Fibroblast of lung (primary cell): ENCODE data around the gene IFT81.

Experiments used
- EZH2 ChIP-seq: IDR thresholded peaks from 2 replicates; pipeline ENCODE4 v1.5.1; 2012; ENCODE audit warnings: low read length, control low read depth, mild to moderate bottlenecking; ENCODE audit errors: missing control alignments
- TF ChIP-seq, protein P1 (sequence below), 2 donors: IDR thresholded peaks in 1 of 2; conservative IDR thresholded peaks in 1 of 2; 1 replicate in 1 of 2; 2 replicates in 1 of 2; pipeline ENCODE4 v1.5.1; 2011 to 2012; ENCODE audit warnings: low read length in 2 of 2, control low read depth in 1 of 2, inconsistent platforms in 1 of 2, low read depth in 1 of 2, mild to moderate bottlenecking in 1 of 2

DNA sequence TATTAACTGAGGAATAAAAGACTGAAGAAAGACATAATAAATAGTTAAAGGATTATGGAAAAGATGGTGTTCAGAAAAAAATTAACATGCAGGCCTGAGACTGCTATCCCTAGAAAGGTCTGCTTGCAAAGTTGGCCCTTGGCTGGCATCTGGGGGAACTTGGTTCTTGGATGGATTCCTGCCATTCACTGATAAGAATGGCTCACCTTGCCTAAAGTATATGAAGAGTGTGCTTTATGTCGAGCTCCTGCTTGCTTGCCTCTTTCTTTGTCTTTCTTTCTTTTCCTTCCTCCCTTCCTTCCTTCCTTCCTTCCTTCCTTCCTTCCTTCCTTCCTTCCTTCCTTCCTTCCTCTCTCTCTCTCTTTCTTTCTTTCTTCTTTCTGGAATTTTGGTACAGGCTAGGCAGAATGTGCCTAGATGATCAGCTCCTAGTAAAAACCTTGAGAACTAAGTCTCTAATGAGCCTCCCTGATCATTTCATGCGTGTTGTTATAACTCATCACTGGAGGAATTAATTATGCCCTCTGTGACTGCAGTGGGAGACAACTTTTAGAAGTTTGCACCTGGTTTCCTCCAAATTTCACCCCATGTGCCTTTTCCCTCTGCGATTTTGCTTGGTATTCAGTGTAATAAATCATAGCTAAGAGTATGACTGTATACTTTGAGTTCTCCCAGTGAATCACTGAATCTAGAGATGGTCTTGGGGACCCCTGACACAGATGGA, 44.7 kb downstream of the IFT81 start:
- TF ChIP-seq, protein P1, sequence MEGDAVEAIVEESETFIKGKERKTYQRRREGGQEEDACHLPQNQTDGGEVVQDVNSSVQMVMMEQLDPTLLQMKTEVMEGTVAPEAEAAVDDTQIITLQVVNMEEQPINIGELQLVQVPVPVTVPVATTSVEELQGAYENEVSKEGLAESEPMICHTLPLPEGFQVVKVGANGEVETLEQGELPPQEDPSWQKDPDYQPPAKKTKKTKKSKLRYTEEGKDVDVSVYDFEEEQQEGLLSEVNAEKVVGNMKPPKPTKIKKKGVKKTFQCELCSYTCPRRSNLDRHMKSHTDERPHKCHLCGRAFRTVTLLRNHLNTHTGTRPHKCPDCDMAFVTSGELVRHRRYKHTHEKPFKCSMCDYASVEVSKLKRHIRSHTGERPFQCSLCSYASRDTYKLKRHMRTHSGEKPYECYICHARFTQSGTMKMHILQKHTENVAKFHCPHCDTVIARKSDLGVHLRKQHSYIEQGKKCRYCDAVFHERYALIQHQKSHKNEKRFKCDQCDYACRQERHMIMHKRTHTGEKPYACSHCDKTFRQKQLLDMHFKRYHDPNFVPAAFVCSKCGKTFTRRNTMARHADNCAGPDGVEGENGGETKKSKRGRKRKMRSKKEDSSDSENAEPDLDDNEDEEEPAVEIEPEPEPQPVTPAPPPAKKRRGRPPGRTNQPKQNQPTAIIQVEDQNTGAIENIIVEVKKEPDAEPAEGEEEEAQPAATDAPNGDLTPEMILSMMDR (conservative IDR thresholded peaks at IDR 0.05 in 1 of 2, IDR thresholded peaks at IDR 0.05 in 1 of 2; ENCODE audit: low read depth in 1 of 2, low read length in 2 of 2): no peak
- no peak for TF ChIP-seq EZH2
